Measurements from ENCODE around the gene SLC17A7.

The SLC17A7 gene

DNA sequence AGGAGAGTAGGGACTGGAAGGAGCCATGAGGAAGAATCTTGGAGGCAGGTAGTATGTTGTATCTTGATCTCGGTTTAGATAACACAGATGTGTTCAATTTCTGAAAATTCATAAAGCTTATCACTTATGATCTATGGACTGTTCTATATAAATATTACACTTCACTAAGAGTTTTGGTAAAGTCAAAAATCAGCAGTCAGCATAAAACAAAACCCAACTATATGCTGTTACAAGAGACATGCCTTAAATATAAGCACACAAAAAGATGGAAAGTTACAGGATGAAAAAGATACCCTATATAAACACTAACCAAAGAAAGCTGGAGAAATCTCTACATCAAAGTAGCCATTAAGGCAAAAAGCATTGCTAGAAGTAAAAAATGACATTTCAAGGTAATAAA lies 57.7 kb downstream of the SLC17A7 start:
- TF ChIP-seq, protein P1, sequence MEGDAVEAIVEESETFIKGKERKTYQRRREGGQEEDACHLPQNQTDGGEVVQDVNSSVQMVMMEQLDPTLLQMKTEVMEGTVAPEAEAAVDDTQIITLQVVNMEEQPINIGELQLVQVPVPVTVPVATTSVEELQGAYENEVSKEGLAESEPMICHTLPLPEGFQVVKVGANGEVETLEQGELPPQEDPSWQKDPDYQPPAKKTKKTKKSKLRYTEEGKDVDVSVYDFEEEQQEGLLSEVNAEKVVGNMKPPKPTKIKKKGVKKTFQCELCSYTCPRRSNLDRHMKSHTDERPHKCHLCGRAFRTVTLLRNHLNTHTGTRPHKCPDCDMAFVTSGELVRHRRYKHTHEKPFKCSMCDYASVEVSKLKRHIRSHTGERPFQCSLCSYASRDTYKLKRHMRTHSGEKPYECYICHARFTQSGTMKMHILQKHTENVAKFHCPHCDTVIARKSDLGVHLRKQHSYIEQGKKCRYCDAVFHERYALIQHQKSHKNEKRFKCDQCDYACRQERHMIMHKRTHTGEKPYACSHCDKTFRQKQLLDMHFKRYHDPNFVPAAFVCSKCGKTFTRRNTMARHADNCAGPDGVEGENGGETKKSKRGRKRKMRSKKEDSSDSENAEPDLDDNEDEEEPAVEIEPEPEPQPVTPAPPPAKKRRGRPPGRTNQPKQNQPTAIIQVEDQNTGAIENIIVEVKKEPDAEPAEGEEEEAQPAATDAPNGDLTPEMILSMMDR (IDR thresholded peaks at IDR 0.05; ENCODE audit: extremely low read depth, insufficient read depth, missing control alignments), result no peak
- DNase-seq (ENCODE audit: low spot score), result no peak
- in situ Hi-C loops (cut with MboI; ENCODE audit: low pct_unique_long_range_greater_than_20kb, low sequenced_read_pairs, unreplicated experiment), result no loop called here

DNA sequence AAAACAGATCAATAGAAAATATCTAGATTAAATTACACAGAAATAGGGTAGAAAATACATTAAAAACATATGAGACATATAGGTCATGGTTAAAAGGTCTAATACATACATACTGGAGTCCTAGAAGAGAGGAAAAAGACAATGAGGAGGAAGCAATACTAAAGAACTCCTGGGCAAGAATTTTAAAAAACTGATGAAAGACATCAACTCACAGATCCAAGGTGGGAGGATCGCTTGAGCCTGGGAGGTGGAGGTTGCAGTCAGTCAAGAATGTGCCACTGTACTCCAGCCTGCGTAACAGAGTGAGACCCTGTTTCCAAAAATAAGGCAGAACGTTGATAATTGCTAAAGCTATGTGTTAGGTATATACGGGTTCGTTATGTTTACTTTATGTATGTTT lies 58.7 kb downstream of the SLC17A7 start:
- TF ChIP-seq, protein P1 (IDR thresholded peaks at IDR 0.05; ENCODE audit: extremely low read depth, insufficient read depth, missing control alignments), result no peak
- in situ Hi-C loops (cut with MboI; ENCODE audit: low pct_unique_long_range_greater_than_20kb, low sequenced_read_pairs, unreplicated experiment), result no loop called here
- no peak for DNase-seq (ENCODE audit: low spot score)

DNA sequence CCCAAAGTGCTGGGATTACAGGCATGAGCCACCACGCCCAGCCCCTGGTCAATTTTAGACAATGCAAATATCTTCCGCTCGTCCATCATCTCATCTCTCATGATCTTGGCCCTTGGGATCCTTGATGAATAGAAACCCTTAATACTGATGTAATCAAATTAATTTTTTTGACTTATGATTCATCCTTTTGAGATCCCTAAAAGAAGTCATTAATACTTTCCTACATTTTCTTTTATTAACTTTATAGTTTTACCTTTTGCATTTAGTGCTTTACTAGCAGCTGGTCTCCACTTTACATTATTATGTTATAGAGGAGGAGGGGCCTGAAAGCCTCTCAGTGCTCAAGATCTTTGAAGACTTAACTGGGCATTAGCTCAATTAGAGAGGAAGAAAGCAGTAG lies 60.9 kb downstream of the SLC17A7 start:
- in situ Hi-C loops (cut with MboI; ENCODE audit: low pct_unique_long_range_greater_than_20kb, low sequenced_read_pairs, unreplicated experiment), result no loop called here
- TF ChIP-seq, protein P1 (IDR thresholded peaks at IDR 0.05; ENCODE audit: extremely low read depth, insufficient read depth, missing control alignments), result no peak
- no peak for DNase-seq (ENCODE audit: low spot score)
